Chondrocyte (in vitro differentiated cells): ENCODE results near the gene SEMA3B. TPM values are rescaled to one million over a fixed set of nuclear protein-coding genes. Genes with fewer than 3 reads are reported as not detected.

Experiments
- DNase-seq: peaks from one replicate; pipeline ENCODE4 v3.0.0; 2021; ENCODE audit warnings: mixed read lengths, low spot score
- H3K27ac Mint-ChIP-seq: one replicate; pipeline ENCODE4 v1.8.0; 2021; ENCODE audit warnings: mild to moderate bottlenecking, moderate library complexity, mixed read lengths; ENCODE audit not compliant: unreplicated experiment
- H3K27me3 Mint-ChIP-seq: 2 replicates; pipeline ENCODE4 v1.8.0; 2021; ENCODE audit warnings: low read depth, mixed read lengths
- H3K36me3 Mint-ChIP-seq: 2 replicates; pipeline ENCODE4 v1.8.0; 2021; ENCODE audit warnings: low read depth, mixed read lengths
- H3K4me1 Mint-ChIP-seq: 2 replicates; pipeline ENCODE4 v1.8.0; 2021; ENCODE audit warnings: low read depth, mild to moderate bottlenecking, mixed read lengths
- H3K4me3 Mint-ChIP-seq: one replicate; pipeline ENCODE4 v1.8.0; 2021; ENCODE audit warnings: mild to moderate bottlenecking, moderate library complexity, mixed read lengths; ENCODE audit not compliant: unreplicated experiment
- H3K9me3 Mint-ChIP-seq: 2 replicates; pipeline ENCODE4 v1.8.0; 2021; ENCODE audit warnings: low read depth, mixed read lengths
- total RNA-seq: library from RNA; stranded (reverse); gene quantifications from 3 replicates; pipeline ENCODE4 v1.2.1, GENCODE V29; 2021
- TF ChIP-seq, protein P1 (sequence below): fragments of 200-600 bp; sonication (generic); IDR thresholded peaks from 2 replicates; pipeline ENCODE4 v1.5.0; 2021; ENCODE audit warnings: antibody characterized with exemption, mild to moderate bottlenecking, moderate library complexity

Gene SEMA3B
- total RNA-seq, 1 donor from 2014 or later, result 16.4 TPM

GRCh38 chr3:50321336-50322114, 52.6 kb downstream of the SEMA3B start:
- peak overlapping the region; percentile 96 for H3K27ac Mint-ChIP-seq
- DNase-seq, result peak; percentile 96
- H3K4me3 Mint-ChIP-seq, result peak overlapping the region; percentile 80
- H3K9me3 Mint-ChIP-seq, result no peaks in the 10 kb centered on the region
- H3K27me3 Mint-ChIP-seq, result no peaks in the 10 kb centered on the region
- TF ChIP-seq, protein P1, sequence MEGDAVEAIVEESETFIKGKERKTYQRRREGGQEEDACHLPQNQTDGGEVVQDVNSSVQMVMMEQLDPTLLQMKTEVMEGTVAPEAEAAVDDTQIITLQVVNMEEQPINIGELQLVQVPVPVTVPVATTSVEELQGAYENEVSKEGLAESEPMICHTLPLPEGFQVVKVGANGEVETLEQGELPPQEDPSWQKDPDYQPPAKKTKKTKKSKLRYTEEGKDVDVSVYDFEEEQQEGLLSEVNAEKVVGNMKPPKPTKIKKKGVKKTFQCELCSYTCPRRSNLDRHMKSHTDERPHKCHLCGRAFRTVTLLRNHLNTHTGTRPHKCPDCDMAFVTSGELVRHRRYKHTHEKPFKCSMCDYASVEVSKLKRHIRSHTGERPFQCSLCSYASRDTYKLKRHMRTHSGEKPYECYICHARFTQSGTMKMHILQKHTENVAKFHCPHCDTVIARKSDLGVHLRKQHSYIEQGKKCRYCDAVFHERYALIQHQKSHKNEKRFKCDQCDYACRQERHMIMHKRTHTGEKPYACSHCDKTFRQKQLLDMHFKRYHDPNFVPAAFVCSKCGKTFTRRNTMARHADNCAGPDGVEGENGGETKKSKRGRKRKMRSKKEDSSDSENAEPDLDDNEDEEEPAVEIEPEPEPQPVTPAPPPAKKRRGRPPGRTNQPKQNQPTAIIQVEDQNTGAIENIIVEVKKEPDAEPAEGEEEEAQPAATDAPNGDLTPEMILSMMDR, result peak; percentile 80
- H3K36me3 Mint-ChIP-seq, result peaks cover 3% of the 10 kb centered on the region
- peaks cover 50% of the 10 kb centered on the region for H3K4me1 Mint-ChIP-seq

GRCh38 chr3:50322115-50322385, 53.1 kb downstream of the SEMA3B start:
- Mint-ChIP-seq H3K9me3 (no peaks in the 10 kb centered on the region), H3K36me3 (peaks cover 3% of the 10 kb centered on the region), H3K27me3 (no peaks in the 10 kb centered on the region), H3K4me1 (peaks cover 48% of the 10 kb centered on the region), H3K27ac (no peak overlapping the region), H3K4me3 (peak overlapping the region; percentile 80)
- no peak for DNase-seq
- TF ChIP-seq, protein P1, result peak; percentile 33

DNA sequence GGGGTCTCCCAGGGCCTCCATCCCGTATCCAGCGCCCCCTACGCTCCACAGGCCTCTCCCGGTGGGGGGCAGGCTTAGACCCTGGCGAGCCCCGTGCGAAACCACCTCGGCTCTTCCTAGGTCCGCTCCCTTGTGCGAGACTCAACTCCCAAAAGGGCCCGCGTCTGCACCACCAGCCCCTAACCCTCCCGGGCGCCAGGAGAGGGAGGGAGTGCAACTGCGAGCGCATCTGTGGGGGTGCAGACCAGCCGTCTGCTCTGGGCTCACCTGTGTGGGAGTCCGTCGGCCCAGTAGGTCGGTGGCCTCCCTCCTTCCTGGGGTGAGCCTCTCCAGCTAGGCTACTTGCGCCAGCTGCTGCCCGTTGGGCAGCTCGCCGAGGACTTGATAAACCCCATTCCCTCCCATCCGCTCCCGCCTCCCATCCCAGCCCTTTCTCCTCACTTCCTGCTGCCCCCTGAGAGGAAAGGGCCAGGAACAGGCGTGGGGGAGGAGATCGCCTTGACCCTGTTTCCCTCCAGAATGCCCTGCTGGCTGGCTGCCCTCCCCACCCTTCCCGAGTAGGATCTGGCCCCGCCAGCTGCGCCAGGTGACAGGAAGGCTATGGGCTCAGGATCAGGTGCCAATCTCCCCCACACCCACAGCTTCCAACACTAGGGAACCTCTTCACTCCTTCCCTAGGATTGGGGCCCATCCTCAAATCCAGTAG, 53.6 kb downstream of the SEMA3B start, which contains the start of gene HYAL2:
HYAL2 (minus strand) TSS at position 360 of the 706 bp plus-strand sequence. CDS start 2,256 bp downstream, outside the sequence.
- Mint-ChIP-seq H3K9me3 (no peaks in the 10 kb centered on the region), H3K4me1 (peaks cover 48% of the 10 kb centered on the region), H3K36me3 (peaks cover 3% of the 10 kb centered on the region), H3K4me3 (peak within 1 kb of the TSS; percentile 80), H3K27me3 (no peaks in the 10 kb centered on the region), H3K27ac (peak within 1 kb of the TSS; percentile 96)
- TF ChIP-seq, protein P1, result no peak
- peak; percentile 89 for DNase-seq

DNA sequence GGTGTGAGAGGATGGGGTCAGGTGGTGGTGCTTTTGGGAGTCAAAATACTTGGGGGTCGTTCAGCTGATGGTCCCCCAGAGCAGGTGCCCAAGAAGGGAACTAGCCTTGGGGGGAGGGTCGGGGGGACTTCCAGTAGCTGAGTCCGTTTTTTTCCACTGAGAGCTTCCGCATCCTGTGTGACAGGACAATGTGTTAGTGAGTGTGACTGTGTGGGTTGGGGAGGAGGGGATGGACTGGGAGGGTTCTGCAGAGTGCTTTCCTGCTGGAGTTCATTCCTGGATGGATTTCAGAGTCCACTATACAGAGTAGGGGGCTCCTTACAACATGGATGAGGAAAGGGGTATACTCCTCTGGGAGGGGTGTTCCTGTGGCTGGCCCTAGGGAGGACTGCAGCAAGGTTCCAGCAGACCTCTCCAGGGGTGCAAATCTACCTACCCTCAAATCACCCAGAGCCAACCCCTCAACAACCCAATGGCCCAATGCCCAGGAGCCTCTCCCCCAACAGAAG, 54.2 kb downstream of the SEMA3B start:
- Mint-ChIP-seq H3K9me3 (no peaks in the 10 kb centered on the region), H3K27ac (no peak overlapping the region), H3K4me1 (peaks cover 48% of the 10 kb centered on the region), H3K27me3 (no peaks in the 10 kb centered on the region), H3K36me3 (peaks cover 2% of the 10 kb centered on the region), H3K4me3 (no peak overlapping the region)
- TF ChIP-seq, protein P1, result no peak
- DNase-seq, result no peak

GRCh38 chr3:50323614-50324199, 54.8 kb downstream of the SEMA3B start:
- Mint-ChIP-seq H3K9me3 (no peaks in the 10 kb centered on the region), H3K27me3 (no peaks in the 10 kb centered on the region), H3K27ac (no peak overlapping the region), H3K4me3 (no peak overlapping the region), H3K36me3 (no peaks in the 10 kb centered on the region), H3K4me1 (peaks cover 48% of the 10 kb centered on the region)
- TF ChIP-seq, protein P1, result no peak
- DNase-seq, result no peak
